B cell (primary cell): ENCODE measurements around the gene AOC1.

Source experiments
- CTCF ChIP-seq: fragments of 200-600 bp; IDR thresholded peaks from one replicate; pipeline ENCODE4 v1.8.0; 2022; ENCODE audit warnings: antibody characterized with exemption, mild to moderate bottlenecking
- EZH2 ChIP-seq: IDR thresholded peaks from 2 replicates; pipeline ENCODE4 v1.6.1; 2012; ENCODE audit warnings: borderline replicate concordance, low read depth, mild to moderate bottlenecking, moderate library complexity, low read length; ENCODE audit not compliant: insufficient read depth, poor library complexity, severe bottlenecking

GRCh38 chr7:150902078-150903033 lies 50.0 kb downstream of the AOC1 start:
- TF ChIP-seq CTCF (no peak), EZH2 (no peak)
